NCI-H1092 treated with DMSO at 0.1 percent for 48 hours (cell line): ENCODE measurements around the gene TPD52L1.

Experiments
- DNase-seq: peaks from one replicate; lab custom pipeline; 2025; lab: John Stamatoyannopoulos, UW

Gene TPD52L1

DNA sequence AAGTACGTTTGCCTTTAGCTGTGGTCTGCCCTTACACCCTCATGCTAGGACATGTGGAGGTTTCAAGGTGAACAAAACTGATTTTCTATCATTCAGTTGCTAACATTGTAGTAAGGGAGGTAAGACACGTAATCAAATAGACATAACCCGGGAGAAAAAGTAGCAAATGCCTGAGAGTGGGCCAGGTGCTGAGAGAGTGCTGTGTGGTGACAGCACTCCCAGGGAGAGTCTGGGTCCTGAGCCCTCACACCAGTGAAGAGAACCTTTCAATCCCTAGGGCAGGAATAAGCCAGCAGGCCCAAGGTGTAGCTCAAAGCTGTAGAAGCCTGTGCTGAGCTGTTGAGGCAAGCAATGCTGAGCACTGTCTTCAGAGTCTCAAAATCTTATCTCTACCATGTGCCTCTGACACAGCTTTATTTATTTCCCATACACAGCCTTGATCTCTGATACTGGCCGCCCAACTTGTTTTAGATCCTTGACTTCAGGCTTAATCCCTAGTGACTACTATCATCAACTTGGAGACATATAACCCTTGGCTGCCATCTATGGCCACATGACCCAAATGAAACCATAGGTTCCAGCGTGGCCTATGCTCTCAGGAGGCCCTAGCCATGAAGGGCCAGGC lies 55.2 kb downstream of the TPD52L1 start:
- DNase-seq: no peak

DNA sequence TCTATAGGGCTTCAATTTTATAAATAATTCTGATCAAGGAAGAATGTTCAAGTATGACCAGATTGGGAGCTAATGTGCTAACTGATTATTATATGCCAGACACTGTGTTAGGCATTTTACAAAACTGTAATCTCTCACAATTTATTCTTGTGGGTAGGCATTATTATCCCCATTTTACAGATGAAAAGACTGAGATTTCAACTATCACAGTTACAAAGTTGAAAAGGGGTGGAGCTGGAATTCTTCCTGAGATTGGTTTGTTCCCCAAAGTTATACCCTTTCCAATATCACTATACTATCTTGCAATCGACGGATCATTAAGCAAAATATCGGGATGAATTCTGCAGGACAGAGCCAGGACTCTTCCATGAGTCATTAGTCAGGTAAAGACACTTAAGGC lies 57.1 kb downstream of the TPD52L1 start:
- no peak for DNase-seq

DNA sequence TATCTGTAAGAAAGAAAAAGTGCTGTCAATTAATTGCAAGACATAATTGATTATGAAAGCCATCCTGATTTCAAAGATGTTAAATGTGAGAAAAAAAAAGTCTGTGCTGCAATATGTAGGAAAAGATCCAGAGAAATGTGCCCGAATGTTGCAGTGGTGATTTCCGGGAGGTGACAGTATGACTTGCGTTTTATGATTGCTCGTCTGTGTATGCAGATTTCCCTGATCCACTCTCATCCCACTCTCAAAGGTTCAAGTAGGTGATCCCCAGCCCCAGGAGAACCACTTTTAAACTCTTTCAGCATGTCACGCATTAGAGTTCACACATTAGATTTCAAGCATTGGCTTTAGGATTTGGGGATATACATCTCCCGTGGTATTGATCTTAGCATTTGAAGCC lies 57.8 kb downstream of the TPD52L1 start:
- no peak for DNase-seq

DNA sequence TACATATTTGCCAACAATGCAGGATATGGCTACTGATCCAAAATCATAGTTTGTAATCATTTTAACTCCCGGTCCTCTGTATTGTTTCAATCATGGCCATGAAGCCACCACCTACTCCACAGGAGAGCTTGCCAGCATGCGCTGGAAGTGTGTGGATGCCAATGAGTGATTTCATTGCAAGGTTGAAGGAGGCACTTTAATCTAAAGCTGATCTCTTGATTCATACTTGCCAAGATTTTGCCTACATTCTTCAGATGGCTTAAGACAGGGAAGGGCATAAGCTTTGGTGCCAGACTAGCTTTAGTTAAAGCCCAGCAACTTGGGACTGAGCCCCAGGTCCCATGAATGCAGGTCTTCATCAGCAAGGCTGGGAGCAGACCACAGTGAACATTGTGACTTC lies 58.8 kb downstream of the TPD52L1 start:
- no peak for DNase-seq

DNA sequence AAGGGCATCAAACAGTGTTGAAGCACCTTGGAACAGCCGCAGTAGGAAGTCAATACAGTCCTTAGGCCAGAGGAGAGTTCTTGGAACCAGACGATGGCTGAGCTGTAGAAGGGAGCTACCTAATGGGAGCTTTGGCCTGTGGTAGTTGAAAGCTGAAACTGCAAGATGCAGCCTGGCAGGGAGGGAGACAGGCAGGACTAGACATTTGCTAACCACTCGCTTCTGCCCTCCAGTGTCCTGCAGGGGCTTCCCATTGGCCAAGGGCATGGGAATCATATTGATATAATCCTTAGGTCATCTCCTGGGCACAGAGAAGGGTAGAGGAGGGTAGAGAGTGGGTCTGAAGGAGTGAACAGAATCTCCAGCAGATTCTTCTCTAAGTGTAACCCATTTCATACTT lies 60.4 kb downstream of the TPD52L1 start:
- DNase-seq: no peak

DNA sequence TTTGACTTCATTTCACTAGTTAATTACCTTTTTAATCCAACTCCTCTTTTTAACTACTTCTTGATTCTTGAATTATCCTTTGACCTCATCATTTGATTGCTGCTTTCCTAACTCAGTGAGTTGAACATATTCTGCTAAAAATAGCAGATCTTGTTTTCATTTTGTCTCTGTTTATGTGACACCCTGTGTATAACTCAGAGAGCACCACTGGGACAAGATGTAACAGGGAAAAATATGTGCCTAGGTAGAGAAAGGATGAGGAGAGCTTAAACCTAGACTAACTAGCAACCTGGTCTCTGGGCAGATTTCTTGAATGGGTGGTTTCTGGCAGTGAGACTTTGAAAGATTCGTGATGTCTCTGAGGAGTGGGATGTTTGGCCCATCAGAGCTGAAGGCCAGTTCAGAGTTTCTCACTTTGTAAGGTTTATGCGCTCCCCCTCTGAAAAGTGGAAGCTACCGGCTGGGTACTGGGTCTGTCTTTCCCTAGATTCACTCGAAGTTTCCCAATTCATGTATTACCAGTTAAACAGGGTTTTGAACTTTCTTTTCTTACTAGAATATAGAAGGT lies 61.8 kb downstream of the TPD52L1 start:
- no peak for DNase-seq

DNA sequence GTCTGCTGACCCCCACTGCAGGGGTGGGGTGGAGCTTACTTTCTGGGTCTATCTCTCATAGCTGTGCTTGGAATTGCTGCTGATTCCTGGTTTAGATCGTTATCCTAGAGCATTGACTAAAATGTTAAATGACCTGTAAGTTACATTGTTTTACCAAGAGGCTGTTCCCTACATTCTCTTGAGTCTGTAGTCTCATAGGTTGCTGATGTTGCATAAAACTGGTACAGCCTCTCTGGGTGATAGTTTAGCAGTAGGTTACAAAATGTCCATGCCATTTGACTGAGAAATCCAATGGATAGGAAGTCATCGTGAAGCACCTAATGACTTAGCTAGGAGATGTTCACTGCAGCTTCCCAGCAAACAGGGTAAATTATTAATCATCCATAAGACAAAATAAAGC lies 62.4 kb downstream of the TPD52L1 start:
- no peak for DNase-seq

DNA sequence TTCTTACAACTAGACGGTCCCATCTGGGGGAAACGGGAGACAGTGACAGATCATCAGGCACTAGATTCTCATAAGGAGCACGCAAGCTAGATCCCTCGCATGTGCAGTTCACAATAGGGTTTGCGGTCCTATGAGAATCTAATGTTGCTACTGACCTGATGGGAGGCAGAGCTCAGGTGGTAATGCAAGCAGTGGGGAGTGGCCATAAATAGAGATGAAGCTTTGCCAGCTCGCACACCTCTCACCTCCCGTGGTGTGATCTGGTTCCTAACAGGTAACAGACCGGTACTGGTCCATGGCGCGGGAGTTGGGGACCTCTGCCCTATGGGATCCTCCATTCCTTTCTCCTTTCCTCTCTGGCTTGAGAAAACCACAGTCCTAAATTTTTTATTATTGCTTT lies 63.8 kb downstream of the TPD52L1 start:
- no peak for DNase-seq

DNA sequence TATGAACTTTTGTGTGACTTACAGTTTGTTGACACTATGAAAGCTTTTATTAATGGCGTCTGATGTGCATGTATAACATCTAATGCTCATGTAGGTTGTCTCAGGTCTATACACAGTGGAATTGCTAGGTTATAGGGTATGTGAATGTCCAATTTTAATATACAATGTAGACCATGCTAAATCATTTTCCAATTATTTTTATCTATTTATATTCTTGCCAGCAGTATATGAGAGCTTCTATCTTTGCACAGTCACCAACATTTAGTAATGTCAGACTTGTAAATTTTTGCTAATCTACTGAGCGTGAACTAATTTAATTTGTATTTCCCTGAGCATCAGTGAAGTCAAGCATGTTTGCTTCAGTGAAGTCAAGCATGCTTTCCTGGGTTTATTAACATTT lies 64.4 kb downstream of the TPD52L1 start:
- DNase-seq: no peak

DNA sequence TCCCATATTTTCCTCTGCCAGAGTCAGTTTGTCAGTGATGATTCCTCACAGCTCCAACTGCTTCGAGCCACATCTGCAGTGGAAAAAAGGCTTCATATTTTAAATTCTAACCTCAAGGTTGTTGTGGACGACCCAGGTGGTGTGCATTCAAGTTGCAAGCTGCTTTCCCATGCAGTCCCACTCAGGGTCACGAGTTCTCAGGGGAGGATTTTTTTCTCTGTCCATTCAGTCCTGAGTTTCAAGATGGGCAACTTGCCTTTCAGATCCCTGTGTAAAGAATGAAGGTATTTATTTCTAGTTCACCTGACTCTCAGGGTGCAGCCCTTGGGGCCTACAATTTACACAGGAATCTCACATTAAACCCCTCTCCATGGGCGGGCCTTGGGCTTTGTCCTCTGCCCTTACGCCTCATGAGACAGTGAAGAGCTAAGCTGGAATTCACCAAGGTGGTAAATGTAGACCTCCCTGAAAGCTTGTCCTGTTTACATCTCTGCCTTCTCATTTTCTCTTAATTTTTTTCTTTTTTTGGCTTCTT lies 65.9 kb downstream of the TPD52L1 start:
- no peak for DNase-seq

DNA sequence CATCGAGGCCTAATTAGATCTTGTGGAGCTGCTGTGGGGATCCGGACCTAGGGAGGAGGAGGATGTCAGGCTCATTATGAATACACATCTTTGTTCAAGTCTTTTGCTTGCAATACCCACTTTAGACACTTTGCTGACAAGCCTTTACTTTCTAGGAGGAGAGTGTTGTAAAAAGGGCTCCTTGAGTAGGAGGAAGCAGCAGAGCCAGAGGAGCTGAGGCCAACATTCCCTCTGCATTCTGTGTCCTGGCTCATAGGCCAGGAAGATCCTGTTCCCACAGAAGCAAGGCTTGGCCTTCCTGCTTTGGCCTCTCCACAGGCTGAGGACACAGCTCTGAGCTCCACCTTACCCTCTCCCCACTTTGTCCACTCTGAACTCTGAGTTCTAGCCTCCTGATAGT lies 67.1 kb downstream of the TPD52L1 start:
- no peak for DNase-seq

DNA sequence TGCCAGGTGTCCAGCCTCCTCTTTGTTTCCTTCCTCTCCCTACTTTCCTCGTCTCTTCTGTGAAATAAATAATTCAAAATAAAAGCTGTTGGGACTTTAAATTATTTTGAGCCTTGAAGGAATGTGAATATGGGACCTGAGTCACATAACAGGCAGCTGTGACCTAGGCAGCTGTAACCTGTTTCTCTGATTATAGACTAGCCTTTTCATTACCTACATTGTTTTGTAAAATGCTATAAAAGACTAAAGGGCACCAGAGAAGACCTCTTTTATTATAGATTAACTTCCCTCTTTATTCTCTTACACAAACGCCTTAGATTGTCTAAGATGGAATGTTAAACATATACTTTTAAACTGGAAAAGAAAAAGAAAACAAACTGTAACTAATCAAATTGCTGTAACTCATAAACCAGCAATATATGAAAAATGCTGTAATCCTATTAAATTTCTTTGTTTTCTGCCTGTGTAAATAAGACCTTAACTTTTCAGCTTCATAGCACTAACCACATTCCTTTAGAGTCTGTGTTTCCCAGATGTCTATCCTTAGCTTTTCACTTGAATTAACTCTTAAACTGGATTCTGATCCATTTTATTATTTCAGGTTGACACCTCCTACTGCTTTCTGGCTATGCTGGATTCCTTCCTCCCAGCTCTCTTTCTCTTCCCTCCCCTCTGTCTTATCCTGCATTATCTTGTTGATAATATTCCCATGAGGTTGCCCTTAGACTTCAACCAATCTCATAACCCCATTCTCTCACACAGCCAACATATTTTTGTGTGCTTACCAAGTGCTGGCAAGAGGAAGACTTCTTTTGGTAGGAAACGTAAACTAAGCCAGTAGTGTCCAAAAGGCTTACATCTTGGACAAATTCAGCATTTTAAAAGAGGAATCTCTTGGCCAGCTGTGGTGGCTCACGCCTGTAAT lies 69.2 kb downstream of the TPD52L1 start:
- no peak for DNase-seq

DNA sequence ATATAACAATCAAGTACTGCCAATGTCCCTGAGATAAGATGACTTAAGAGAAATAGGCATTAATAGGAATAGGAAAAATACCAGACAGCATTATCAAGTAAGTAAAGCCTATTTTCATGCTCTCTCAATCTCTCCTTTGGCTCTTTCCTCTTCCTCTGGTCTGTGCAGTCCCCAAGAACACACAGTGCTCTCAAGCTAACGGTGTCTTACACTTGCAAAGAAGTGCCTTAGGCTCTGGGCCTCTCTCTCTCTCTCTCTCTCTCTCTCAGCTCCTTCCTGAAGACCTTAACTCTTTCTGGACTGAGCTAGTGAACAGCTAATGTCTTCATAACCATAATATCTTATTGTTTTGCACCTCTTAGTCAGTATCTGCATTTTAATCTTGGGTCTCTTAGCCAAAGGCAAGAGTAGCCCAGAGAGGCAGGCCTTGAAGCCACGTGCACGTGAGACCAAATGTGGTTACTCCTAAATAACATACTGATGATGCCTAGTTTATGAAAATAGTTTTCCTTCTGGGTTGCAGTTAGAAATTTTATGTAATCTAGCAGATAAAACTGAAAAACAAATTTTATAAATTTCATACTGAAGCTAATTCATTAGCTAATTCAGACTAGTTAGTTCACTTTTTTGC lies 70.8 kb downstream of the TPD52L1 start:
- no peak for DNase-seq

DNA sequence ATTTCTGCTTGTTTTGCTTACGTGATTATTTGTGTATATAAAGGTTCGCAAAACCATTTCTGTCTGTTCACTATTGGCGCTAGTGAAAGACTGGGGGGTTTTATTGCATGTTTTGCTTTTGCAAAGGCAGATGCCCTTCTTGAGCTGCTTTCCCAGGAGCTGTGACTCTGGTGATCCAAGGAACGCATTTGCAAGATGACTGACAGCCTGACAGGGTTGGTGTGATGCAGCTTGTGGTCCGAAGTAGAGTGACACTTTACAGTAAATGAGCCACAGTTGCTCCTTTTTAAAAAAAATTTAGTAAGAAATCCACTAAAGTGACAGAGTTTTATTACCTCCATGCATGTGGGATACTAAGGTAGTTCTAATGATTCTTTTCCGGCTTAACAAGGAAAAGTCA lies 73.7 kb downstream of the TPD52L1 start:
- no peak for DNase-seq

DNA sequence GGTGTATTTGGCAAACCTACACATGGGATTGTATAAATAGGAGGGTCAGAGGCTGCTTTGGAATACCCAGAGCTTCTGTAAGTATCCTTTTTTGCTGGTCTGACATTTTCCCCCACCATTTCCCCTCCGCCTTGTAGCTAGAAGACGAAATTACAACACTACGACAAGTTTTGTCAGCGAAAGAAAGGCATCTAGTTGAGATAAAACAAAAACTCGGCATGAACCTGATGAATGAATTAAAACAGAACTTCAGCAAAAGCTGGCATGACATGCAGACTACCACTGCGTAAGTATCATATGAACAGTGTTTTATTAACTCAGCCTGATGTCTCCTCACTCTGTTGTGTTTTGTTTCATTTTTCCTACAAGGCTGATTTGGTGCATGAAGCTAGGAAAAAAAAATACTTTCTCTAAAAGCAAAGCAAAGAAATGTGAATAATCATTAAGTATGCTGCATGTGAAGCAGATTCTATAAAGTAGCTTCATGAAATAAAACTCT lies 75.5 kb downstream of the TPD52L1 start:
- no peak for DNase-seq

DNA sequence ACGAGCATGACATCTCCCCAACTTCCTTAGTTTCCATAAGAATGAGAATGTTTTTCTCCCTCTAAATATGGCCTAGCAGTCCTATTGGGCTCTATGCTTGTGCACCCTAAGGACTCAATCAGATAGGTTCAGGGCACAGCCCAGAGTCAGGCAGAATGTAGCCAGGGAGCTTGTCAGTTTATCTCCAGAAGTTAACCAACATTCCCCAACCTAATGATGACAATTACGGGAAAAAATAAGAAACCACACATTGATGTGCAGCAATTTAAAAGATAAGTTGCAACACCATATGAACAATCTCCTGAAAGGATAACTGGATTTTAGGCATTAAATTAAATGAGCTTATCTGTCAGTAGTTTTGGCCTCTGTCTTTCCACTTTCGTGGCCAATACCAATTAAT lies 77.1 kb downstream of the TPD52L1 start:
- no peak for DNase-seq

DNA sequence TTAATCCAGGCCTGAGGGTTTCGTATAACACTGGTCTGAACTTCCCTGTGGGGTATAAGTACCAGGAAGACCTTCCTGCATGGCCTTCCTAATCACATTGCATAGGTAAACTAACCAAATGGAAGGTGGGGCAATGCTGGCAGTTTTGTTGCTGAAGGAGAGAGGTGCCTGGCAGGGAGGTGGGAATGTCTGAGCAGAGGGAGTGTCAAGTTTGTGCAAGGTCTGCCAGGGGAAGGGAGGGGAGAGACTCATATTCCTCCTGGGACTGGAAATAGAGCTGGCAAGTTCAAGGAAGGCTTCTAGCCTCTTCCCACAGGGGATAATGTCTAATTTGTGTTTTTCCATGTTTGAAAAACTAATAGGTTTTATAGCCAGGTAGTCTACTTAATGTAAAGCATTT lies 77.6 kb downstream of the TPD52L1 start:
- no peak for DNase-seq

DNA sequence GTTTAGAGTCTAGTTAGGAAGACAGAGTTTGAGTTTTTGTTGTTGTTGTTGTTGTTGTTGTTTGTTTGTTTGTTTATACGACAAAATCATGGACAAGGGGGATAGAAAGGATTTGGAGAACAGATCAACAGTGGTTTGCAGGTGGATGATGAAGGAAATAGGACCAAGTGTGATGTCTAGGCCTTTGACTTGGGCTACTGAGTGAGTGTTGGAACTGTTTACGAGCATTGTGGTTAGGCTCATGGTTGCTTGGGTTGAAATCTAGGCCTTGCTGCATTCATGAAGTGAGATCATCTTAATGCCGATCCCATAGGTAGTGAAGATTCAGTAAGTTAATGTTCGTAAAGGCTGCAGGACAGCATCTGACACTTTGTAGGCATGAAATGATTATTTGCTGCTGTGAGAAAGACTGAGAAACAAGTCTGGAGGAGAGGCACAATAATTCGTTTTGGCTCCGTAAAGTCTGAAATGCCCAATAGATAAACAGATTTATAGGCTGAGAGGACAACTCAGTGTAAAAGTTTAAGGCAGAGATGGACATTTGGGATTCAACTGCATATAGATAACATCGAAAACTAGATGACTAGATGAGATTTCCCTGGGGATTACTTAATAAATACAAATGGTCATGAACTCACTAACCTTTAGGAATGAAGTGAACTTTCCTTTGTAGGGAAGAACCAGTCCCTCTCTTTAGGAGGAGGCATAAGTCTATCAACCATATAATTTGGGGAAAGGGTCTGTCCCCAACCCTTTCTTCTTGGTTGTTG lies 78.2 kb downstream of the TPD52L1 start:
- DNase-seq: no peak

DNA sequence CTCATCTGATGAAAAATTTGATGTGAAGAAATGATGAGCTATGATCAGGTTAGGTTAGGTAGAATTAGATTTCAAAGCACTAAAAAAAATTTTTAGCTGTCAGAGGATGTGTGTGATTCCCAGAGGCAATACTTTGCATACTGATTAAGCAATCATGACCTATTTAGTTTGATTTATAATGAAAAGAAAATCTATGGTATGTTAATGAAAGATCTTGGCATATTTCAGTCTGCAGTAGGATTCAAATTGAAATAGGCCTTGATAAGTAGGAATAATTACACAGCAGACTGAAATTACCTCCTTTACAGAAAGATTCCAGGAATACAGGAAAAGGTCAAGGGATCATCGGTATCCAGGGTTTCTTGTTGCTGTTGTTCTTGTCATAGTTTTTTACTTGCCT lies 78.9 kb downstream of the TPD52L1 start:
- no peak for DNase-seq

DNA sequence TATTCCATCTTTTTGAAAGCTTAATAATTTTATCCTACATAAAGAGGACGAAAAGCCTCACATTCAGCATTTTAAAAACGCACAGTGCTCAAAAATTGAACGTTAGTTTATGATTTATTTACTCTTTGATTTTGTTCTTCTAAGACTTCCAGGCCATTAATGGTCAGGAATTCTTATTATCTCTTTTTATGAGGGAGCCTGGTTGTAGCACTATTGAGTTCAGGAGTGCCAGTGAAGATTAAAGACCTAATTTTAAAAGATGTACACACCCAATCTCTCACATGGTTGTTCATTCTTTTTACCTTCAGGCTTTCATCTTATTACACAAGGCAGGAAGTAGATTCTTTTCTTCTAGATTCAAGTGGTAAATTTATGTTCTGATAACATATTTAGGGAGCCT lies 79.6 kb downstream of the TPD52L1 start:
- no peak for DNase-seq

DNA sequence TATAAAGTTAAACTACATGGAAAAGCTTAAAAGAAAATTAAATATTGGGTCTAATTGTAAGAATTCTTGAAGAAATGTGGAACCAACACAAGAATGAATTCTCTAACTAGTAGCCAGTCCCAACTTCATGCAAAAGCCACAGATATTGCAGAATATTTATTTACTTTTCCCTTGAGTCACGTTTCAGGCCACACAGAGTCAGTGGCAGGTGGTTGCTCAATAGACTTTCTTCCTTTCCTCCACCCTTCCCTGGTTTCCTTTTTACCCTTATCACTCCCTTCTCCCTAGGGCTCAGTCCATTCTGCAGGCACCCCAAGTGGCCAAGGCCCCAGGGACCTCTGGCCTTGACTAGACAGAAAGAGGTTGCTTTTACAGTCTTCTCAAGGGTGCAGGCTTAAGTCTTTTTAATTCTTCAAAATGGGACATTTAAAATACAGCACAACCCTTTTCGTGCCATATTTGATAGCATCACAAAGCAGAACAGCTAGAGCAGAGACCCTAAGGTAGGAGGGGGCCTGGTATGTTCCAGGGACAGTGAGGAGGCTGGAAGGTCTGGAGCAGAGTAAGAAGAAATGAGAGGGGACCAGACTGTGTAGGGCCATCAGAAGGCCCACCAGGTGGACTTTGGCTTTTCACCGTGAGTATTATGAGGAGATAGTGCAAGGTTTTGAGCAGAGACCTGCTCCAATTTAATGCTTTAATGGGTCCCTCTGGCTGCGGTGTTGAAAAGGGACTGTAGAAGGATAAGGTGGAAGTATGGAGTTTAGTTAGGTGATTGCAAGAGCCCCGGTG lies 83.2 kb downstream of the TPD52L1 start:
- DNase-seq: no peak
